GM06990 (cell line): ENCODE results near the gene TTBK1.

Experiments used
- DNase-seq: peaks from one replicate; pipeline ENCODE4 v3.0.0-alpha.2; 2011; ENCODE audit not compliant: insufficient read length; ENCODE audit errors: extremely low read depth
- H3K27me3 ChIP-seq: replicated peaks from 2 replicates; pipeline ENCODE4 v1.6.0; 2011; ENCODE audit warnings: low read length; ENCODE audit not compliant: control insufficient read depth, insufficient read depth
- H3K36me3 ChIP-seq: 2 replicates; pipeline ENCODE4 v1.5.1; 2011; ENCODE audit warnings: low read length; ENCODE audit not compliant: control insufficient read depth, insufficient read depth
- H3K4me3 ChIP-seq: replicated peaks from 2 replicates; pipeline ENCODE4 v1.5.1; 2011; ENCODE audit warnings: low read depth, mild to moderate bottlenecking, control low read depth, low read length
- CTCF ChIP-seq: IDR thresholded peaks from 2 replicates; pipeline ENCODE4 v1.5.1; 2011; ENCODE audit warnings: low read length, control low read depth, mild to moderate bottlenecking, inconsistent platforms; ENCODE audit not compliant: insufficient read depth, poor library complexity, severe bottlenecking

TTBK1 gene

DNA sequence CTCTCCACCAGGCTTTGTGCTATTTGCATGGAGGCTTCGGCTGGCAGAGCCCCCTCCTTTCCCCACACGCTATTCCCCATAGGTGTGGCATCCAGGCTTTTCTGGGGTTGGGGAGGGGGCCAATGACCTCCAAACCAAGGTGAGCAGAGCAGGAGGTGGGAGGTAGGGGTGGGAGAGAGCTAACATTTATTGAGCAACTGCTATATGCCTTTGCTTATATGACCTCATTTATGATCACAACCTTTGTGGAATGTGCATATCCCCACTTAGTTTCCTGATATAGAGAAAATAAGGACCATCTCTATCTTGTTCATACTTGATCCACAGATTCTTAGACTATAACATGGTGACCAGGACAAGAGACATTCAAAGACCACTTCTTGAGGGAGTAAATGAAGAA, 37.0 kb downstream of the TTBK1 start:
- Histone ChIP-seq H3K36me3 (no peaks in the 10 kb centered on the region), H3K4me3 (no peak overlapping the region), H3K27me3 (no peaks in the 10 kb centered on the region; the same call in 1 of the 2 replicates)
- no peak for DNase-seq
- TF ChIP-seq CTCF, result no peak

- Histone ChIP-seq H3K27me3 (no peaks in the 10 kb centered on the region; the same call in 1 of the 2 replicates), H3K4me3 (no peak overlapping the region), H3K36me3 (no peaks in the 10 kb centered on the region)
- TF ChIP-seq CTCF, result no peak
- DNase-seq, result no peak
These were observed 38.8 kb downstream of the TTBK1 start for GRCh38 chr6:43282060-43282459.

DNA sequence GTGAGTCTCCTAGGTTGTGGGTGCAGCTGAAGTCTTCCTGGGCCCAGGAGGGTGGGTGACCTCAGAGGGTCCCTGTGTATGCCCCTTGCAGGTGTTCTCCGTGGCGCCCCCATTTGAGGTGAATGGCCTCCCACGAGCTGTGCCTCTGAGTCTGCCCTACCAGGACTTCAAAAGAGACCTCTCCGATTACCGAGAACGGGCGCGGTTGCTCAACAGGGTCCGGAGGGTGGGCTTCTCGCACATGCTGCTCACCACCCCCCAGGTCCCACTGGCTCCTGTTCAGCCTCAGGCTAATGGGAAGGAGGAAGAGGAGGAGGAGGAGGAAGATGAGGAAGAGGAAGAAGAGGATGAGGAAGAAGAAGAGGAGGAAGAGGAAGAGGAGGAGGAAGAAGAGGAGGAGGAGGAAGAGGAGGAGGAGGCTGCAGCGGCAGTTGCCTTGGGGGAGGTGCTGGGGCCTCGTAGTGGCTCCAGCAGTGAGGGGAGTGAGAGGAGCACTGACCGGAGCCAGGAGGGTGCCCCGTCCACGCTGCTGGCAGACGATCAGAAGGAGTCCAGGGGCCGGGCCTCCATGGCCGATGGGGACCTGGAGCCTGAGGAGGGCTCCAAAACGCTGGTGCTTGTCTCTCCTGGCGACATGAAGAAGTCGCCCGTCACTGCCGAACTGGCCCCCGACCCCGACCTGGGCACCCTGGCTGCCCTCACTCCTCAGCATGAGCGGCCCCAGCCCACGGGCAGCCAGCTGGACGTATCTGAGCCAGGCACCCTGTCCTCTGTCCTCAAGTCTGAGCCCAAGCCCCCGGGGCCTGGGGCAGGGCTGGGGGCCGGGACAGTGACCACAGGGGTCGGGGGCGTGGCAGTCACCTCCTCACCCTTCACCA, 39.6 kb downstream of the TTBK1 start:
- Histone ChIP-seq H3K4me3 (no peak overlapping the region), H3K36me3 (no peaks in the 10 kb centered on the region), H3K27me3 (no peaks in the 10 kb centered on the region; the same call in 1 of the 2 replicates)
- DNase-seq, result no peak
- no peak for TF ChIP-seq CTCF

- no peak overlapping the region for H3K4me3 ChIP-seq
- no peaks in the 10 kb centered on the region; the same call in 1 of the 2 replicates for H3K27me3 ChIP-seq
- TF ChIP-seq CTCF, result no peak
- DNase-seq, result no peak
- H3K36me3 ChIP-seq, result no peaks in the 10 kb centered on the region
These were observed 40.2 kb downstream of the TTBK1 start for GRCh38 chr6:43283514-43283901.

GRCh38 chr6:43283905-43284304, 40.6 kb downstream of the TTBK1 start:
- Histone ChIP-seq H3K27me3 (no peaks in the 10 kb centered on the region; the same call in 1 of the 2 replicates), H3K4me3 (no peak overlapping the region), H3K36me3 (no peaks in the 10 kb centered on the region)
- TF ChIP-seq CTCF, result no peak
- DNase-seq, result no peak
